GM12872 (cell line): ENCODE measurements around the gene ZMYM4.

Source experiments
- CTCF ChIP-seq: IDR thresholded peaks from 3 replicates; pipeline ENCODE4 v1.5.1; 2011; ENCODE audit warnings: low read depth, mild to moderate bottlenecking, low read length, moderate library complexity; ENCODE audit not compliant: insufficient read depth

The ZMYM4 gene

GRCh38 chr1:35326246-35326866 is 57.8 kb downstream of the ZMYM4 start:
- no peak for TF ChIP-seq CTCF

- no peak for TF ChIP-seq CTCF
Observed at GRCh38 chr1:35334485-35334884, 66.0 kb downstream of the ZMYM4 start.

- no peak for TF ChIP-seq CTCF
Observed at GRCh38 chr1:35340519-35340918, 72.0 kb downstream of the ZMYM4 start.

- TF ChIP-seq CTCF, result no peak
Observed at GRCh38 chr1:35345439-35345981, 77.0 kb downstream of the ZMYM4 start.

- no peak for TF ChIP-seq CTCF
Observed at GRCh38 chr1:35350872-35351271, 82.4 kb downstream of the ZMYM4 start.

GRCh38 chr1:35359995-35360394 is 91.5 kb downstream of the ZMYM4 start:
- TF ChIP-seq CTCF, result no peak

DNA sequence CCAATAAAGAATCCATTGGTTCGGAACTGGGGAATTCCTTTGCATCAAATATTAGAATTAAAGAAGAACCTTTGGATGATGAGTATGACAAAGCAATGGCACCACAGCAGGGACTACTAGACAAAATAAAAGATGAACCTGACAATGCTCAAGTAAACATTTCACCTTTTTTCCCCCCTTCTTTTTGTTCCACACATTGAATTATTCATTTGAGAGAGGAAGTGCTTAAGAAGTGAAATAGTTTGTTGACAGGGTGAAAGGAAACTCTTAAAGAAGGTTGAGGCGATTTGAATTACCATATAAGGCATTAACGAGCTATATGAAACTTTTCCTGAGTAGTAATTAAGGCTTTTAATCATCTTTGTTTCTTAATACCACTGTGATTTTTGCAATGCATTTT is 93.1 kb downstream of the ZMYM4 start:
- TF ChIP-seq CTCF, result no peak

- TF ChIP-seq CTCF, result no peak
Observed at GRCh38 chr1:35364741-35365140, 96.2 kb downstream of the ZMYM4 start.
